HG03460 (cell line): ENCODE measurements around the gene KDM1A.

Experiments used
- ATAC-seq: cut with Tn5 transposase; IDR thresholded peaks from one replicate; pipeline ENCODE4 v1.9.1; 2021; ENCODE audit not compliant: unreplicated experiment

The KDM1A gene

DNA sequence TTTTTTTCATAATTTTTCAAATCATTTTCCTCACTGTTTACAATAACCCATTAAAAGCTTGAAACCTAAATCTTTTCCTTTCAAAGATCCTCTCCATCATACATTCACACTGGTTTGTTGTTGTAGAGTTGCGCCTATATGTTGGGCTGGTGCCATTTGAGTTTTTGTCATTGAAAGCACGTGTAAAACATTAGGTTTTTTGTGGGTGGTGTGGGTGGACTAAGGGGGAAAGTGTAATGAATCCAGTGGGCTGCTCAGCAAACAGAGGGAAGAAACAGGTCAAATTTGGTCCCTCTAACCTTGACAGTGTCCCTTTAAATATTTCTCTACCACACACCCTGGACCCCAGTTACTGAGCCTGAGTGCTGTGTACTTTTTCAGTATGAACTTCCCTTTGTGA, 46.8 kb downstream of the KDM1A start:
- ATAC-seq, result no peak

DNA sequence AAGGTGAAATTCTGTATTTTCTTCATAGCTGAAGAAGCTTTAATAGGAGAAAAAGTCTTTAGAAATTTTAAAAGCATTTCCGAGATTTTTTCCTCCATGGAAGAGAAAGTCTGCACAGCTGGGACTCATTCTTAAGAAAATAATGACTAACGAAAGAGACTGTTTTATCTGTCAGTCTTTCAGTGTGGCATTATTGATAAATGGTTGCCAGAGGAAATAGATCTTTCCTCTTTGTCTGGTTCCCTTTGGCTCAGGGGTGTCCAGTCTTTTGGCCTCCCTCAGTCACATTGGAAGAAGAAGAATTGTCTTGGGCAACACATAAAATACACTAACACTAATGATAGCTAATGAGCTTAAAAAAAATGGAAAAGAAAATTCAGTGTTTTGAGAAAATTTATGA, 49.9 kb downstream of the KDM1A start:
- no peak for ATAC-seq

DNA sequence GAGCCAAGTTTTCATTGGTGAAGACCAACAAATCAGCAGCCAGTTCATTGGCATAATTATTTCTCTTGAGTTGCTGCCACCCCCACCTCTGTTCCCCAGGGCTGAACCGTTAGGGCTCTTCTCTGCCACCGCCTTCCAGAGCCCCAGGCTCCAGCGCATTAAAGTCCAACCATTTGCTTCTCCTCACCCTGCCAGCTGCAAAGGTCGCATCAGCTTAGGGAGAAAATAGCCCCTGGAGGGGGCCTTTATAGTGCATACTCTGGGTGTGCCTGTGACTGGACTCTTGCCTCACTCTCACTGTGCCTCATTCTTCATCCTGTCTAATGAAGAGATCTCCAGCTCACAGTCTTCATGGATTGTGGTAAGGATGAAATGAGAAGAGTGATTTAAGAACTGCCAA, 50.4 kb downstream of the KDM1A start:
- ATAC-seq, result no peak

DNA sequence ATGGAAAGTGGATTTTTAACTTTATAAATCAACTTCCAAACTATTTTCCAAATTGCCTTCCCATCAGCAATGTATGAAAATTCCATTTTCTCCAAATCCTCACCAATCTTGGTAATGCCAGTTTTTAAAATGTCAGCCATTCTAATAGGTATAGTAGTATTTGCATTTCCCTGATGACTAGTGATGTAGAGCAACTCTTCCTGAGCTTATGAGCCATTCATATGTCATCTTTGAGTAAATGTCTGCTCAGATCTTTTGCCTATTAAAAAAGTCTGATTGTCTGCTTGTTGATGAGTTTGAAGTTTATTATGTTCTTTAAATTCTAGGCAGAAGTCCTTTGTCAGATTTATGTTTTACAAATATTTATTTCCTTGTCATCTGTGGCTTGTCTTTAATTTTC, 54.7 kb downstream of the KDM1A start:
- ATAC-seq, result no peak

DNA sequence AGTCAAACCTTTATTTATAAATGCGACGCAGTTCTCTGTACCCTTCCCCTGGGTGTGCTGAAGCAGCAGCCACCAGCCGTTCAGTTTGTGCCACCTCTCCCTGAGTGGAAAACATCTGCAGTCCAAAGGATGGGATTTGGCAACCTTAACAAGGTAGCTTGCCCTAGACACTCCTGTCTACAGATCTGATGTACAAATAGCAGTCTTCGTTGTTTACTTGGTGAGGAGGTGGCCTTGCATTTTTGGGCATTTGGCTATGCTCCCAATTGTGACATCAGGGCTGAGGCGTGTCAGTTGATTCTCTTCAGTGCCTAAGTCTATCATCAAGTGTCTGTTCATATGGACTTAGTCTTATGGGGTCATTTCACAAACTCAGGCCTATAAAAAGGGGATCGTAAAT, 59.8 kb downstream of the KDM1A start:
- no peak for ATAC-seq

DNA sequence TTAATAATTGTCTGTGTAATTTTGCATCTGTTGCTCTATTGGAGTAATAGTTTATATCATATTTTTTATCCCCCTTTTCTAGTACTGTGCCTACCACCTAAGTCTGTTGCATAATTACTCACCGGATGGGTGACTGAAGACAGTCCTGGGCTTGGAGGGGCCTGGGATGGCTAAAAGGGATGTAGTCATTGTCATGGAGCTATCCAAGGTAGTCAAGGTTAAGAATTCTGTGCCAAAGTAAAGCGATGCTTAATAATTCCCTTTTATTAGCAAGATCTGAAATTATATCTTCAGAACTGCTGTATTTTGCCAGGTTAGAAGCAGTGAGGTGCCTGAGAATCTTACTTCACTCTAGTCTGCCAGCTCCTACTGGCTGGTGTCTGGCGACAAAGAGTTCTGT, 61.6 kb downstream of the KDM1A start:
- no peak for ATAC-seq

DNA sequence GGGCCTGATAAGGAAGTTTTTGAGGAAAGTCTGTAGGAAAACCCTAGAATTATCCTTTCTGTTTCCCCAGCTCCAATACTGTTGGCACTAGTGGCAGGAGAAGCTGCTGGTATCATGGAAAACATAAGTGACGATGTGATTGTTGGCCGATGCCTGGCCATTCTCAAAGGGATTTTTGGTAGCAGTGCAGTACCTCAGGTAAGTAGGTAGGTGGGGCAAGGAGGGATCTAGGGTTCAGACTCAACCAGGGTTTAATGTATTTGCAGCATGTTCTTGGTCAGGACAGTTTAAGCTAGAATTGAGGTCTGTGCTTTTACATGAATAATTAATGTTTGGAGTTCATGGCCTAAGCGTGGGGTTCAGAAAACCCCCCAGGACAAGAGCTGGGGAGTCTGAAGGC, 62.1 kb downstream of the KDM1A start:
- ATAC-seq, result no peak

DNA sequence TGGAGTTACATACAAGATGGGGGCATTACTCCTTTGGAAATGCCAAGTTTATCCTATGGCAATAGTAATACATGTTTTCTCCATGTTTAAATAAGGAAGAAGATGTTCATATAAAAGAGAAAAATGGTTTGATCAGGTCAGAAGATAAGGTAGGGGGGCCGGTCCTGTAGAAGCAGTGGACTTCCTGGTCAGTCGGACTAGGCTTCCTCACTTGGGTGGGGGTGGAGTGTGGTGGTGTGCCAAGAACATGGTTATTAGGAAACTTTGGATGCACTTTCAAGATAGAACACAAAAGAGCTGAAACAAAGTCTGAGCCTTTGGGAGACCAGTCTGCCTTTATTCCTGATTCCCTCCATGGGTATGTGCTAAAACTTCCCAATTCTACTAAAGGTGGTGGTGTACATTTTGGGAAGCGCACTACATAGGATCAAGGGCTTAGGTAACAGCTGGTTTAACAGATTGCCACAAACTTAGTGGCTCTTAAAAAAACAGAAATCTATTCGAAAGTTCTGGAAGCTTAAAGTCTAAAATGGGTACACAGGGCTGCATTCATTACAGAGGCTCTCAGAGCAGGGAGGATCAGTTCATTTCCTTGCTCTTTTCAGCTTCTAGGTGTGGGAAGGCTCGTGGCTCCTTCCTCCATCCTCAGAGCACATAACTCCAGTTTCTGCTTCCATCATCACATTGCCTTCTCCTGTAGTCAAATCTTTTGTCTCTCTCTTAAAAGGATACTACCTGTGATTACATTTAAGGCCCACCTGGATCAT, 64.6 kb downstream of the KDM1A start:
- no peak for ATAC-seq

DNA sequence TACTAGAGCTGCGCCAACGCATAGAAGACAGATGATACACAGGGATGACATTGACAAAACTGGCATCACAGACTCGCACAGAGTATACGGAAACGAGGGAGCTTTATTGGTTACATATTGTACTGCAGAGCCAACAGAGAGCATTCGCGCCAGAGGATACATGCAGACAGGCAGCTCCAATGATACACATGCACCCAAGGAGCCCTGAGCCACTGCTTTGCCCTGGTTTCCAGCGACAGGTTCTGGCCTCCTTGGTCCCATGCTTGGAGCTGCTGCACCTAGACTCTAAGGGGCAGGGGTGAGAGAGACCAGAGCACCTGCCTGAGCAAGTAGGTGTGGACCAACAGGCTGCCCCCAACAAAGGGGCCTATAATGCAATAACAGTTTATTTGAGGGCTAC, 65.6 kb downstream of the KDM1A start:
- ATAC-seq, result no peak

DNA sequence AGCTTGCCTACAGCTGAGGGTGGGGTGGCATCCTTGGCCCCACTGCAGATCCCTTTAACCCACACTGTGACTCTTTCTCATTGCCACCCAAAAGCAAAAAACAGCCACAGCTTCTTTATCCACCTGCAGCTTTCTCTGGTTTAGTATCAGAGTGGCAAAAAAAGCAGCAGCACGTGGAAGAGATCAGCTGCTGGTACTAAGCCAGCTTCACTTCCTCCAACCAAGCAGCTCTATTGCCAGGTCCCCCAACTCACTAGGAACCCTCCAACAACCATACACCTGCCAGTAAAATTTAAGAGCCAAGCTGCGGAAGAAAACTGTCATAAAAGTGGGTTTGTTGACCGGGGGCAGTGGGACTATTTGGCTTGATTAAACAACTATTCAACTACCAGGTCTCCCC, 66.4 kb downstream of the KDM1A start:
- no peak for ATAC-seq

DNA sequence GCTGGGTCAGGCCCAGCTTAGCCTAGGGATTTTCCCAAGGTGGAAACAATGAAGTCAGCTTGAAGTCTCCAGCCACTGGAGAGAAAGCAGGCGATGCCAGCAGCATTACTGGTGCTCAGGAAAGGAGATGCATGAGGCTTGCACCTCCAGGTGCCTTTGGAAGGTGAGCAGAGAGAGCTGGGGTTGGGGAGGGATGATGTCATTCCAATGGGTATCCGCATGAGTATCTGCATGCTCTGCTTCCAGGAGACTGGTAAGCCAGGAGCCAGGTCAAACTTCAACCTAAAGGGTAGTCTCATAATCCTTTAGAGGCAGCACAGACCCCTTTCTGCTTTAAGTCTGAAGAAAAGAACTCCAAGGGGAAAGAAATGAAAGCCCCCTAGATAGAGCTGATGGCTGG, 68.8 kb downstream of the KDM1A start:
- ATAC-seq, result no peak

DNA sequence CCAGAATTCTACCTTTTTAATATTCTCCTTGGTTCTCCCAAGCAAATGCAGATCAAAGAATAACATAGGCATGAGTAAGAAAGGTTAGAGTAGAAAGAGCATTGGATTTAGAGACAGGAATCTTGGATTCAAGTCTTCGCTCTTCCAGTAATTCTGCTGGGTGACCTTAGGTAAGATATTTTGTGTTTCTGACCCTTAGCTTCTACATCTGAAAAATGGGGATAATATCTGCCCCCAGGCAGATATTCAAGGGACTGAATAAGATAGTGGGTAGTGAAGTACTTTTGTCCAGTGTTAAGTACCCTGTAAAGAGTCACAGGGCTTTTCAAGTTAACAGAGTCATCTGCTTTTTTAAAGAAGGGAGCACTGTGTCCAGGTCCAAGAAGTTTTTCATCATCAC, 70.8 kb downstream of the KDM1A start:
- ATAC-seq, result no peak

DNA sequence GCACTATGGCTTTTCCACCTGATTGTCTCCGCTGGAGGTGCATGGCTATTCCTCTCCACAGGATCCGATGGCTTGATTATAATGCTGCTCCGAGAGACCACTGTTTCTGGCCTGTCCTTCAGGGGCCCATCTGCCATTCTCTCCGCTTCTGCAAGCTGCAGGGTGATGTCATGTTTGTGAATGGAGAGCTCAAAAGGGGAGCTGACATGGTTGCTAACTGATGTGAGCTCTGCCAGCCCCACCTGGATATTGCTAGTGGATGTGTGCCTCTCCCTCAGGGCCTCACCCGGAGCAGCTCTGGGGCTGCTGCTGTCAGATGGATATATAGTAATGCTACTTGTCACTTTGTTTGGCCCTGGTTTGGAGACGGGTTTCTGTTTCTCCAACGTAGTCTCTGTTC, 72.3 kb downstream of the KDM1A start:
- no peak for ATAC-seq

DNA sequence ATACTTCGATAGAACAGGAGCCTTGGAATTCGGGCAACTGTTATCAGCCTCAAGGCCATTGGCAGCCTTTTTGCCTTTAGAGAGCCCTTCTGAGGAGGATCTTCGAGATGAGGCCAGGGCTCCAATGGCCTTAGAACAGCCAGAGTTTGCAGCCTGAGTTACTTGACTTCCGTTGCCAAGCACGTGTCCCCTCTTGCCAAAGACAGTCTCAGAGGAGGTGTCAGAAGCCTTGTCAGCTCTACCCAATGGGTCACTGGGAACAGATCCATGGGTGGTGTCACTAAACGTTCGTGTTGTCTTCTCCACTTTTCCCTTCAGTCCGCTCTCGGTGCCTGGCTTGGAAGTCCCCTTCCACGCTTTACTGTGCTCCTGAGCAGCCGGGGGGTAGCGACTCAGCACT, 73.2 kb downstream of the KDM1A start:
- ATAC-seq, result no peak

DNA sequence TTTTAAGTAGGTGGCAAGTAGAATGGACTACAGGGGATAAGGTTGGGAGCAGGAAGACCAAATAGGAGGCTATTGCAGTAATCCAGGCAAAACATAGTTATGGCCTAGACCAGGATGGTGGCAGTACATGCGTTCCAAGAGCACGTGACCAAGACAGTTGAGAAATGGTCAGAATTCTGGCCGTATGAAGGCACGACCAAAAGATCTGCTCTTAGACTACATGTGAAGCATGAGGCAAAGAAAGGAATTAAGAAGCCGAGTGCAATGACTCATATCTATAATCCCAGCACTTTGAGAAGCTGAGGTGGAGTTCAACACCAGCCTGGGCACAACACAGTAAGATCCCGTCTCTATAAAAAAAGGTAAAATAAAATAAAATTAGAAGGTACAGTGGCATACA, 78.0 kb downstream of the KDM1A start:
- no peak for ATAC-seq

DNA sequence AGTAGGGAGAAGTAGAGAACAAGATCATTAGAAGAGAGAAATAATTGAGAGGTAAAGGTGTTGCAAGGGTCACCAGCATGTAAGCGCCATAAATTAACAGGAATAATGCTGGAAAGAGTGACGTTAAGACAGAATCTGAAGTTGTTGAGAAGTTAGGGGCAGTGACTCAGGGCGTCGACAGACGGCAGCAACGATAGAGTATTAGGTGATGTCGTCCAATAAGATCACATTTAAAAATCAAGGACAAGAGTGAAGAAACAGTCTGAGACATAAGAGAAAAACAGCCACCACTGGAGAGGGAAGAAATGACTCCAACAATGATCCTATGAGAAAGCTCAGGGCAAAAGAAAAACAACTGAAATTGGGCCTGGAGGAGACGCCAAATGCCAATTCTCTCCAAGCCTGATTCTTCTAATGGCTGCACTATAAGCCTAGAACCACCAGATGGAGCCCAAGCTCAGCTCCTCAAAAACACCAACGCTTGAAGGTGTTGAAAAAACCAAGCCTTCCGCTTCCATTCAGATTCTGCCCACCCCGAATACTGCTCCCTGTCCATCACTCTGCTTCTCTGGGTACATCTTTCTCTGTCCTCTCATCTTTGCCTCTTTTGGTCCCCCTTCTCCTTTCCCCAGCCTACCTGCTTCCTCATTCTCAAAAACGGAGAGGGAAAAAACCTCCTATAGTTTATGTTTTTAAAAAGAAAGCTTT, 79.3 kb downstream of the KDM1A start:
- no peak for ATAC-seq

DNA sequence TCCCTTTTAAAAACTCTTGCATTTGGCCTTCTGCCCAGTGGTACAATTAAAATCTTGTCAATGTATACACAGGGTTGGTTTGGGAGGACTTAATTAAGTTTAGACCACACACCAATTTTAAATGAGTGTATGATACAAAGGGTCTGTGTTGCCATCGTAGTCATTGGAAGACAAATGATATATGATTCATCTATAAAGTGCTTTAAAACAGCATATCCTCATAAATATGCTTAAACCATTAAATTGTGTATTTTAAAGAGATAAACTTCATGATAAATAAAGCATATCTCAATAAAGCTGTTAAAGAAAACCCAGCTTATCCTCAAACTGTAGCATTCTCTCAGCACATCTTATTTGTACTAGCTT, 79.9 kb downstream of the KDM1A start:
- no peak for ATAC-seq

DNA sequence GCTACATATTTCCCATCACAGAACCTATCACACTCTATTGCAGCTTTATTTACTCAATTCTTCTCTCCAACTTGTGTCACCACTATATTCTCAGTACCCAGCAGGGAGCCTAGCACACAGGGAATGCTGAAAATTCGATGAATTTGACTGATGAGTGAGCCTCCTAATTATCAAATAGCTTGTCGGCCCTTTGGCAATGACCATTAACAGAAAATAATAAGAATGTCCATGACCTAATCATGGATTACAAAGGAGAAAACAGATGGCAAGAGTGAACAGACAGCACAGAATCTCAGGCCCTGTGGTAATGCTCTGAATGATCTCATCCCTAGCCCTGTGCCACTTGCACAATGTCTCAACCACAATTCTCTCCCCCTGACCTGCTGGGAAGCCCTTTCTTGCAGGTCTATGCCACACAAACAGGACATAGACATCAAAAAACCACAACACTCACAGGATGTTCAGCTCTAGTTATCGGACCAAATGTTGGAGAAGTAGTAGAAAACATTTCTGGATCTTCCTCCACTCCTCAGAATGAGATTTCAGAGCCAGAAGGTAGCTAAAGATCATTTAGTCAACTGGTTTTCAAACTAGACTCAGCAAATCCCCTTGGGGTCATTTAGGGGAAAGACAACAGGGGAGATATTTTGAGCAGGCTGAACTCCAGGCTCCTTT, 80.9 kb downstream of the KDM1A start:
- no peak for ATAC-seq

DNA sequence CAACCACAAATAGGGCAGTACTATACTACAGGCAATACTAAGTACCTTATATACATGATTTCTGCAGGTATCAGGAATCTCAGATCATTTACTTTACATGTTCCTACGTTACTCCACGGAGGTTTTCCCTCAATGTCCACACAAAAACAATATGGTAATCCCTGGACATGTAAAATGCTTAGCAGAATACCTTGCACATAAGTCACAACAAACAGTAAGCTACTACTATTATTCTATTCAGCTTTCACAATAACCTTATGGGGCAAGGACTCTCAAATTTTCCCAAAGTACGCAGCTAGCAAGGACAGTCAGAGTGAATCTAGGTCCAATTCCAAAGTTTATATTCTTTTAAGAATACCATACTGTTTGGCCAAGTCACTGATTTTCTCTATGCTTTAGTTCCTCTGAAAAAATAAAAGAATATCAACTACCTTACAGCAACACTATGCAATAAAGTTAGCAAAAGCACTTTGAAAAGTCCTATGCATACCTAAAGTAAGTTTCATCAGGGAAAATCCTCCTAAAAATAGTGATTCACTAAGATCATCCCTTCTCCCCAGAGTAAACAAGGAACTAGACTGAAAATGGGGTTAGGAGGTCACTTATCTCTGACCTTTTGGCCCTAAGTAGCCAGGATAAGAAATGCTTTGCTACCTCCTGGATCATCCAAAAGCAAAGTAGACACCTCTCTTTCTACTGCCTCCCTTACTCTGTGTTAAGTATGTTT, 82.0 kb downstream of the KDM1A start:
- ATAC-seq, result no peak

DNA sequence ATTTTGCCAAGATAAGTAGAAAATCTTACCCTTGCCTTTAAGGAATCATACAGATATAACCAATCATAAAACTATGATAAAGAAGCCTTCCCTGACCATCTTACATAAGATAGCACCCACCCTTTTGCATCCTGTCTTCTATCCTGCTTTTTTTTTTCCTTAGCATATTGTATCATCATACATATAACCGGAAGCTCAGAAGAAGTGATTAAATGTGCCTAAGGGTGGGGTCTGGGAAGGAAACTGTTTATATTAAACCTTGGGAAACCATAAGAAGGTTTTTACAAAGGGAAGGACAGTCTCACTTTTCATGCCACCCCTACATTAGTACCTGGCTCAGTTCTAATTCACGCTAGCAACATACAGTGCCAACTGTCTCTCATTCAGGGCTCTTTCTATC, 82.6 kb downstream of the KDM1A start:
- ATAC-seq, result no peak

DNA sequence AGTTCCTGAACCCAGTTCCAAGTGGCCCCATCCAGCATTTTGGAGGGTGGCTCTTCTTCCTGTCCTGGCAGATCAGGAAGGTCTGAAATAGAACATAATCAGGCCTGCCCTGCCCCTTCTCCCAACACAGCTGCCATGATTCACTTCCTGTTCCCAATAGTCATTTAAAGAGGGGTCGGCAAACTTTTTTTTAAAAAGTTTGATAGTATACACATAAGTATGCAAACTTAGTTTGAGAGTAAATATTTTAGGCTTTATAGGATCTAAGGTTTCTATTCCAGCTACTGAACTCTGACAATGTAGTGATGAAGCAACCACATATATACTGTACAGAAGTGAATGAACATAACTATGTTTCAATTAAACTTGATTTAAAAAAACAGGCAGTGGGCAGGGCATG, 83.0 kb downstream of the KDM1A start:
- no peak for ATAC-seq
